A673 (cell line): ENCODE data around the gene TAGAP.
A peak's percentile ranks its signal among the peaks of the same experiment; 100 is the strongest.

ENCODE experiments used
- EZH2 ChIP-seq: fragments of 200-600 bp; sonication (generic); IDR thresholded peaks from 2 replicates; pipeline ENCODE4 v1.6.1; 2017; ENCODE audit warnings: borderline replicate concordance, low read depth, mild to moderate bottlenecking, mixed read lengths, antibody characterized with exemption, low read length; ENCODE audit not compliant: poor library complexity, severe bottlenecking
- TF ChIP-seq, protein P1 (sequence below): fragments of 300-800, 200-600 bp; sonication (generic); conservative IDR thresholded peaks from 2 replicates; pipeline ENCODE4 v1.5.1; 2017; ENCODE audit warnings: low read depth, mild to moderate bottlenecking, antibody characterized with exemption, low read length, moderate library complexity, mixed read lengths

DNA sequence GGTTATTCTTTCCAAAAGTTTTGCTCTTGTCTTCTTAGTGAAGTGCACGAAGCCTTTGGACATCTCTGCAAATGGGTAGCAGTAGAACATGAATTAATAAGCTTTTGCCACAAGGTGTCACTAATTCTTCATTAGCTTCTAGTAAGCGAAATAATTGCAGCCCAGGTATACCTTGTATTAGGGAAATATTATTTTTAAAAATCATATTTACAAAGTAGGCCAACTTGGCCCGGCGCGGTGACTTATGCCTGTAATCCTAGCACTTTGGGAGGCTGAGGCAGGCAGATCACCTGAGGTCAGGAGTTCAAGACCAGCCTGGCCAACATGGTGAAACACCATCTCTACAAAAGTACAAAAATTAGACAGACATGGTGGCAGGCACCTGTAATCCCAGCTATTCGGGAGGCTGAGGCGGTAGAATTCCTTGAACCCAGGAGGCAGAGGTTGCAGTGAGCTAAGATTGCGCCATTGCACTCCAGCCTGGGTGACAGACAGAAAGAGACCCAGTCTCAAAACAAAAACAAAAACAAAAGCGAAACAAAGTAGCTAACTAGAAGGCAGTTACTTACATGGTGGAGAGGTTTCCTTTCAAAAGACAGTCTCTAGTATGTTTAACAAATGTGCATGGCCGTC lies 36.0 kb downstream of the TAGAP start:
- TF ChIP-seq, protein P1, sequence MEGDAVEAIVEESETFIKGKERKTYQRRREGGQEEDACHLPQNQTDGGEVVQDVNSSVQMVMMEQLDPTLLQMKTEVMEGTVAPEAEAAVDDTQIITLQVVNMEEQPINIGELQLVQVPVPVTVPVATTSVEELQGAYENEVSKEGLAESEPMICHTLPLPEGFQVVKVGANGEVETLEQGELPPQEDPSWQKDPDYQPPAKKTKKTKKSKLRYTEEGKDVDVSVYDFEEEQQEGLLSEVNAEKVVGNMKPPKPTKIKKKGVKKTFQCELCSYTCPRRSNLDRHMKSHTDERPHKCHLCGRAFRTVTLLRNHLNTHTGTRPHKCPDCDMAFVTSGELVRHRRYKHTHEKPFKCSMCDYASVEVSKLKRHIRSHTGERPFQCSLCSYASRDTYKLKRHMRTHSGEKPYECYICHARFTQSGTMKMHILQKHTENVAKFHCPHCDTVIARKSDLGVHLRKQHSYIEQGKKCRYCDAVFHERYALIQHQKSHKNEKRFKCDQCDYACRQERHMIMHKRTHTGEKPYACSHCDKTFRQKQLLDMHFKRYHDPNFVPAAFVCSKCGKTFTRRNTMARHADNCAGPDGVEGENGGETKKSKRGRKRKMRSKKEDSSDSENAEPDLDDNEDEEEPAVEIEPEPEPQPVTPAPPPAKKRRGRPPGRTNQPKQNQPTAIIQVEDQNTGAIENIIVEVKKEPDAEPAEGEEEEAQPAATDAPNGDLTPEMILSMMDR = peak; percentile 52
- TF ChIP-seq EZH2 = no peak
